ENCODE data around the gene MTRF1.

- TF ChIP-seq CTCF (IDR thresholded peaks at IDR 0.05) (no peak), POLR2A (IDR thresholded peaks at IDR 0.05) (no peak)
Observed at GRCh38 chr13:41250993-41251392, 12.4 kb downstream of the MTRF1 start.

All from right lobe of liver (tissue), 4 donors.